Glomerular endothelial cell (primary cell): ENCODE results near the gene CREB5. TPM values are rescaled to one million over a fixed set of nuclear protein-coding genes. Genes with fewer than 3 reads are reported as not detected.

Experiments used
- DNase-seq: peaks from one replicate; pipeline ENCODE4 v3.0.0-alpha.2; 2011; ENCODE audit warnings: low read depth, low spot score; ENCODE audit errors: extremely low read depth
- total RNA-seq: library from RNA; depleted of rRNA; stranded (reverse); fragments of >200 nt; gene quantifications from 2 replicates; pipeline ENCODE4 v1.2.3, GENCODE V29; 2015

The CREB5 gene
- total RNA-seq, 1 donor from 2014 or later: 28.7 TPM

- no peak for DNase-seq
These were observed 6.7 kb upstream of the CREB5 start for GRCh38 chr7:28405662-28406061.

- DNase-seq: no peak
These were observed 6.1 kb upstream of the CREB5 start for GRCh38 chr7:28406192-28406591.

GRCh38 chr7:28407651-28408050, 4.7 kb upstream of the CREB5 start:
- no peak for DNase-seq

- no peak for DNase-seq
These were observed 4.0 kb upstream of the CREB5 start for GRCh38 chr7:28408105-28408959.

- peak; percentile 87 for DNase-seq
These were observed 3.2 kb upstream of the CREB5 start for GRCh38 chr7:28408960-28409715.

GRCh38 chr7:28409716-28410627, 2.3 kb upstream of the CREB5 start:
- DNase-seq: no peak

DNA sequence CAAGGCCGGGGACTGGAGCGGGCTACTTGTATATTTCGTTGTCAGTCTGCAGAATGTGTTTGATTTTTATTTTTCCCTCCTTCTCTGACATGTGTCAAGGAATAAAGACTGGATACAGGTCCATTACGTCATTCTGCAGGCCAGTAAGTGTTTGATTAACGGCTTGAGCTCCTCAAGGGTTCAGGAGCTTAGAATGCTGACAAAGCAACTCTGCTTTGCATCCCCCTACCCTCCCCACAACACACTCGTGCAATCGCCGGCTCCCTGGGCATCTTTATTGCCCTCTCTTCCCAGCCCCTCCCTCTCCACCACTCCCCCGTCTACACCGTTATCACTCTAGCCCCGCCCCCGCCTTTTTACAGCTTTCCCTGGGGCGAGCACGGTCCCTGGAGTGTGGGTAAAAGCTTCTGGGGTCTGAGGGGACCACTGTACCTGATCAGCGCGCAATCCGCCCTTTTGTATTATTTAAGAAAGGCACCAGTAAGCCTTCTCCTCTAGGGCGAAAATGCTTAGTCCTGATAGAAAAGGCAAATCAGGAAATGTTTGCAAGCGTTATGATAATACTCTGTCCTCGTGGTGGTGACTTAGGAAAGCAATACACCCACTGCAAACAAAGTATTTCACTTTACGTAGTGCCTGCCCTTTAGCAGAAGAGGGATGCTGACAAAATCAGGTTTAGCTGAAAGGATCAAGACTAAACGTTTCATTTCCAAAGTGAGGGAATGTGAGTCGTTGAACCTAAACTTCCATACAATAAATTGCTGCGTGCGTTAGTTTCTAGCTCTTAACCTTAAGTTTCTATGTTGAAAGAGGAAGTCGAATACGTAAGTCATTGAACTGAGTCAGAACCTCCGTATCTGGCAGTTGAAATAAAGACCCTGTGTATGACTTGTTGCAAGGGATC, 1.4 kb upstream of the CREB5 start:
- DNase-seq: no peak

DNA sequence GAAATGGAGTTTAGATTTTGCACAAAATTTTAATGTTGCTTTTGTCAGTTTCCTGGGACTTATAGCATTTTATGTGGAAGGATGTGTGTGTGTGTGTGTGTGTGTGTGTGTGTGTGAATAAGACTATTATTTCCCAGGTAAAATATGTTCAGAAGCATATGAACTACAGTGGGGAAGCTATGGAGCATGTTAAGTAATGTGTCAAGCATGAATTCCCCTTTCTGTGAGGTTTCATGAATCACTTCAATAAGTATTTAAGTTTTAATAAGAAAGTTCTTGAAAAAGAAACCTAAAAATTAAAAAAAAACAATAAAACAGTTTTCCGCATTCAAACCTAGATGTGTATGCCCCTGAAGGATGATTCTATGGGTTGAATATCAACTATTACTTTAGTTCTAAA, 693 bp downstream of the CREB5 start:
- DNase-seq: no peak

GRCh38 chr7:28414453-28414852, 2.1 kb downstream of the CREB5 start:
- no peak for DNase-seq

- DNase-seq: no peak
These were observed 5.1 kb downstream of the CREB5 start for GRCh38 chr7:28417321-28417940.

DNA sequence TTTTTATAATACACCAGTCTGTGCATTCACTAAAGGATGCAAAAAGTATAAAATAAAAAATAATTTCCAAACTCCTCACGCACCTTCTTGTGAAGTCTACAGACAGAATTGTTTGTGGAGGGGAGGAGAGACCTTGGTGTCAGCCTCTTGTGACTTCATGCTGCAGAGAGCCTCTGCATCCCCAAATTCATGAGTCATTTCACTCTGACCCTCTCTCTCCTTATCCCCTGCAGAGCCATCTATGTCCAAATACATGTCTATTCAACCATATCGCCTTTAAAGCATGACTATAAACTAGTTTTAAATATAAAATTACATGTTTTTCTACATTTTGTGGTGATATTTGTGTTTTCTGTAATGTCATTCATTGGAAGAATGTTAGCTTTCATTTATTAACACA, 6.0 kb downstream of the CREB5 start:
- DNase-seq: no peak

DNA sequence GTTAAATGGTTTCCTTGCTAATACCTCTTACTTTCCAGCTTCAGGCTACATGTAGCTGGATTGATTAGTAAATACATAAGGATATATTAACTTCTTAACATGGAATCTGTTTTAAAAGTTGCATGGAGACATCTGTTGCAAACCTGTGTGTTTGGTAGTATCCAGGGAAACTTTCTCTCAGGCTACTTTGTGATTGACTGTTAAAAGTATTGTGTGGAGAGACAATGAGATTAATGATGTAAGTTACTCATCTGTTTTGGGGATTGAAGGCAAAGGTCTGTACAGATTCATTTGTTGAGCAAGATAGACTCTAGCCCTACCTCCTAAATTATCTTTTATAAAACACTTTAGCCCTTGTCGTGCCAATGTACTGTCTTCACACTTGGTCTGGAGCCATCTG, 6.6 kb downstream of the CREB5 start:
- DNase-seq: no peak

GRCh38 chr7:28419716-28420115, 7.4 kb downstream of the CREB5 start:
- DNase-seq: no peak

GRCh38 chr7:28423112-28423511, 10.8 kb downstream of the CREB5 start:
- no peak for DNase-seq

- no peak for DNase-seq
These were observed 11.7 kb downstream of the CREB5 start for GRCh38 chr7:28423918-28424514.

DNA sequence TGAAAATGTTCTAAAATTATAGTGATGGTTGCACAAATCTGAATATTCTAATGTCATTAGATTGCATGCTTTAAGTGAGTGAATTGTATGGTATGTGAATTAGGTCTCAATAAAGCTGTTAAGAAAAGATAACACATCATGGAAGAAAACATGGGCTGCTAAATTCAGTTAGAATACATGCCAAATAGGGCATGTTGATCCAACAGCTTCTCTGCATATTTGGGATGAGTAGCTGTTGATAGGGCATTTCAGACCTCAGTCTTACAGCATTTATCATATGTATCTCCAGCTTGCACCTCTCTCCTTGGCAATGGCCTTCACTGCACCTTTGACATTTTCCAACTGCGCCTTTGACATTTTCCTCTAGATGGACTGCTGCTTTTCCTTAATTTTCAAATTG, 13.2 kb downstream of the CREB5 start:
- no peak for DNase-seq

GRCh38 chr7:28427236-28427635, 14.9 kb downstream of the CREB5 start:
- no peak for DNase-seq

- DNase-seq: no peak
These were observed 18.3 kb downstream of the CREB5 start for GRCh38 chr7:28430616-28431015.

- DNase-seq: no peak
These were observed 19.8 kb downstream of the CREB5 start for GRCh38 chr7:28432105-28432504.
